NCI-H128 (cell line): Measurements from ENCODE around the gene HMMR.
"Not testable (repeated sequence)": the region's sequence is repeated elsewhere in the genome, so short reads cannot be mapped to it uniquely, and the experiment has no call there.

Source experiments
- DNase-seq: peaks from one replicate; lab custom pipeline; 2025; ENCODE audit not compliant: unreplicated experiment; lab: John Stamatoyannopoulos, UW

Gene HMMR

GRCh38 chr5:163460562-163461171 lies at the start of gene HMMR:
Gene HMMR (plus strand): TSS chr5:163460632. CDS start chr5:163460693, 61 bp downstream.
- no peak for DNase-seq

GRCh38 chr5:163415673-163416072 lies 44.8 kb upstream of the HMMR start:
- not testable (repeated sequence) for DNase-seq

GRCh38 chr5:163424836-163425235 lies 35.6 kb upstream of the HMMR start:
- DNase-seq = no peak

- DNase-seq = not testable (repeated sequence)
Observed at GRCh38 chr5:163426128-163426527, 34.3 kb upstream of the HMMR start.

GRCh38 chr5:163432544-163432943 lies 27.9 kb upstream of the HMMR start:
- no peak for DNase-seq

GRCh38 chr5:163433271-163433670 lies 27.2 kb upstream of the HMMR start:
- DNase-seq = no peak

- DNase-seq = no peak
Observed at GRCh38 chr5:163434401-163434866, 26.0 kb upstream of the HMMR start.

- DNase-seq = no peak
Observed at GRCh38 chr5:163436515-163436914, 23.9 kb upstream of the HMMR start.

- no peak for DNase-seq
Observed at GRCh38 chr5:163437011-163437308, 23.5 kb upstream of the HMMR start.

GRCh38 chr5:163437309-163438182 lies 22.9 kb upstream of the HMMR start, which contains the start of gene CCNG1:
Gene CCNG1 (plus strand): TSS chr5:163437595. CDS start chr5:163439257, 1,662 bp downstream.
- peak; percentile 79 for DNase-seq

GRCh38 chr5:163439092-163439425 lies 21.4 kb upstream of the HMMR start:
- DNase-seq = no peak

GRCh38 chr5:163440954-163441353 lies 19.5 kb upstream of the HMMR start:
- no peak for DNase-seq

GRCh38 chr5:163444526-163444925 lies 15.9 kb upstream of the HMMR start:
- DNase-seq = no peak

GRCh38 chr5:163445345-163445744 lies 15.1 kb upstream of the HMMR start:
- no peak for DNase-seq

- DNase-seq = no peak
Observed at GRCh38 chr5:163447191-163447590, 13.2 kb upstream of the HMMR start.

GRCh38 chr5:163447875-163448274 lies 12.6 kb upstream of the HMMR start:
- no peak for DNase-seq

GRCh38 chr5:163448491-163448890 lies 11.9 kb upstream of the HMMR start:
- no peak for DNase-seq

GRCh38 chr5:163451489-163451888 lies 8.9 kb upstream of the HMMR start:
- DNase-seq = no peak

- no peak for DNase-seq
Observed at GRCh38 chr5:163453705-163454104, 6.7 kb upstream of the HMMR start.

GRCh38 chr5:163455406-163455805 lies 5.0 kb upstream of the HMMR start:
- not testable (repeated sequence) for DNase-seq

- no peak for DNase-seq
Observed at GRCh38 chr5:163456029-163456589, 4.3 kb upstream of the HMMR start.

- DNase-seq = no peak
Observed at GRCh38 chr5:163456840-163457239, 3.6 kb upstream of the HMMR start.
